CD4-positive, alpha-beta T cell (primary cell): ENCODE results near the gene ELOVL5. TPM values are rescaled to one million over a fixed set of nuclear protein-coding genes. Genes with fewer than 3 reads are reported as not detected.
"Not testable (repeated sequence)": the region's sequence is repeated elsewhere in the genome, so short reads cannot be mapped to it uniquely, and the experiment has no call there.

Experiments used
- ATAC-seq: fragments of 200-7000 bp; cut with Tn5 transposase; one replicate; pipeline ENCODE4 v1.10.0; 2022; ENCODE audit warnings: mild to moderate bottlenecking; ENCODE audit not compliant: poor library complexity
- CTCF ChIA-PET: fragments of 350-600 bp; sonication (Branson Sonifier 250); formaldehyde crosslinking; loops from one replicate; lab custom pipeline; 2021; ENCODE audit warnings: antibody characterized with exemption, inconsistent platforms; lab: Charles Lee
- POLR2A ChIA-PET: fragments of 350-600 bp; sonication (Branson Sonifier 250); formaldehyde crosslinking; loops from one replicate; lab custom pipeline; 2021; ENCODE audit warnings: antibody characterized with exemption, inconsistent platforms; lab: Charles Lee
- DNase-seq, 14 experiments: peaks; one replicate each; pipeline ENCODE4 v3.0.0-alpha.2; 2013 to 2020; ENCODE audit warnings: mixed read lengths in 2 of 14
- H3K27ac ChIP-seq, 2 donors: one replicate each; pipeline versions ENCODE4 v1.5.1 to v1.7.0; 2013; ENCODE audit warnings: low read length in 2 of 2, low read depth in 1 of 2, mild to moderate bottlenecking in 1 of 2
- H3K27me3 ChIP-seq, 2 experiments: 1 replicate in 1 of 2; 2 replicates in 1 of 2; pipeline versions ENCODE4 v1.6.1 to v1.7.0; 2013; ENCODE audit warnings: low read length in 2 of 2, control low read depth in 1 of 2, mild to moderate bottlenecking in 1 of 2, moderate library complexity in 1 of 2; ENCODE audit not compliant: insufficient read depth in 2 of 2, control insufficient read depth in 1 of 2
- H3K36me3 ChIP-seq: one replicate; pipeline ENCODE4 v1.6.1; 2013; ENCODE audit warnings: low read length, control low read depth; ENCODE audit not compliant: insufficient read depth
- H3K4me1 ChIP-seq: one replicate; pipeline ENCODE4 v1.6.1; 2013; ENCODE audit warnings: low read length, control low read depth; ENCODE audit not compliant: insufficient read depth
- H3K4me3 ChIP-seq: one replicate; pipeline ENCODE4 v1.5.1; 2013; ENCODE audit warnings: mild to moderate bottlenecking, low read length, moderate library complexity
- H3K9me3 ChIP-seq, 2 experiments: 1 replicate in 1 of 2; 2 replicates in 1 of 2; pipeline versions ENCODE4 v1.6.1 to v1.7.0; 2013; ENCODE audit warnings: low read length in 2 of 2, mild to moderate bottlenecking in 2 of 2, control low read depth in 1 of 2, moderate library complexity in 1 of 2; ENCODE audit not compliant: control insufficient read depth in 1 of 2, insufficient read depth in 1 of 2
- H3K27ac Mint-ChIP-seq: one replicate; pipeline ENCODE4 v1.8.0; 2020; ENCODE audit warnings: mixed read lengths
- H3K27me3 Mint-ChIP-seq: one replicate; pipeline ENCODE4 v1.8.0; 2021; ENCODE audit warnings: mixed read lengths
- H3K36me3 Mint-ChIP-seq: one replicate; pipeline ENCODE4 v1.8.0; 2021; ENCODE audit warnings: low read depth, mixed read lengths
- H3K4me1 Mint-ChIP-seq: one replicate; pipeline ENCODE4 v1.8.0; 2021; ENCODE audit warnings: low read depth, mixed read lengths
- H3K4me3 Mint-ChIP-seq: one replicate; pipeline ENCODE4 v1.8.0; 2020; ENCODE audit warnings: mild to moderate bottlenecking, mixed read lengths
- H3K9me3 Mint-ChIP-seq: one replicate; pipeline ENCODE4 v1.8.0; 2020; ENCODE audit warnings: mixed read lengths
- CTCF ChIP-seq: fragments of 200-600 bp; IDR thresholded peaks from one replicate; pipeline ENCODE4 v1.8.0; 2022; ENCODE audit warnings: antibody characterized with exemption, mild to moderate bottlenecking
- intact Hi-C, 2 experiments: fragments of 100-400 bp; cut with DNase I in 1 of 2; cut with micrococcal nuclease in 1 of 2; formaldehyde crosslinking; loops; one replicate each; pipeline versions ENCODE4 v1.15.1 to v1.9.0; 2023 to 2025; cut with DNase I, micrococcal nuclease
- total RNA-seq, 174 experiments: library from RNA in 2 of 174; stranded (reverse) in 2 of 174; gene quantifications; one replicate each; pipeline ENCODE4 v1.2.3 and lab custom pipeline; 2021 to 2026

ELOVL5 gene
- total RNA-seq, 2 experiments from 2014 or later: 78.0 to 86.8 TPM

GRCh38 chr6:53394704-53395103, 46.0 kb upstream of the ELOVL5 start:
- H3K4me3 ChIP-seq: no peak overlapping the region
- no peak overlapping the region for H3K27ac Mint-ChIP-seq
- ChIA-PET POLR2A (interaction anchor here (0.6 to 1.2 kb wide), 5 partner anchors 13 to 114 kb away, joined by 3 to 5 read pairs (median 3); no protein-coding TSS in a partner anchor), CTCF (interaction anchor here (1.6 kb wide), 1 partner anchor 112 kb away, joined by 7 read pairs; no protein-coding TSS in a partner anchor)
- H3K36me3 ChIP-seq: no peaks in the 10 kb centered on the region
- H3K36me3 Mint-ChIP-seq: no peaks in the 10 kb centered on the region
- H3K9me3 Mint-ChIP-seq: no peaks in the 10 kb centered on the region
- DNase-seq: no peak
- H3K27me3 Mint-ChIP-seq: no peaks in the 10 kb centered on the region
- H3K4me1 ChIP-seq: no peaks in the 10 kb centered on the region
- no peak for ATAC-seq
- intact Hi-C loops: no loop called here
- H3K4me1 Mint-ChIP-seq: no peaks in the 10 kb centered on the region
- H3K27ac ChIP-seq: no peak overlapping the region
- H3K27me3 ChIP-seq: no peaks in the 10 kb centered on the region
- TF ChIP-seq CTCF: no peak
- no peak overlapping the region for H3K4me3 Mint-ChIP-seq
- H3K9me3 ChIP-seq: no peaks in the 10 kb centered on the region

GRCh38 chr6:53391170-53391569, 42.4 kb upstream of the ELOVL5 start:
- DNase-seq (no peak), ATAC-seq (no peak)
- Histone ChIP-seq H3K27ac (no peak overlapping the region), H3K27me3 (no peaks in the 10 kb centered on the region), H3K9me3 (no peaks in the 10 kb centered on the region), H3K4me3 (no peak overlapping the region), H3K4me1 (no peaks in the 10 kb centered on the region), H3K36me3 (no peaks in the 10 kb centered on the region)
- H3K36me3 Mint-ChIP-seq: no peaks in the 10 kb centered on the region
- CTCF ChIA-PET: no interaction called here
- intact Hi-C loops: no loop called here
- no peak overlapping the region for H3K4me3 Mint-ChIP-seq
- H3K4me1 Mint-ChIP-seq: no peaks in the 10 kb centered on the region
- no peak overlapping the region for H3K27ac Mint-ChIP-seq
- no peaks in the 10 kb centered on the region for H3K9me3 Mint-ChIP-seq
- no peak for TF ChIP-seq CTCF
- POLR2A ChIA-PET: no interaction called here
- H3K27me3 Mint-ChIP-seq: no peaks in the 10 kb centered on the region

- H3K36me3 ChIP-seq: no peaks in the 10 kb centered on the region
- H3K27me3 ChIP-seq: no peaks in the 10 kb centered on the region
- no peak overlapping the region for H3K4me3 Mint-ChIP-seq
- no peaks in the 10 kb centered on the region for H3K4me1 Mint-ChIP-seq
- H3K9me3 Mint-ChIP-seq: no peaks in the 10 kb centered on the region
- ATAC-seq: no peak
- H3K4me3 ChIP-seq: no peak overlapping the region
- TF ChIP-seq CTCF: no peak
- no peaks in the 10 kb centered on the region for H3K27me3 Mint-ChIP-seq
- CTCF ChIA-PET: no interaction called here
- H3K27ac Mint-ChIP-seq: no peak overlapping the region
- intact Hi-C loops: no loop called here
- POLR2A ChIA-PET: no interaction called here
- no peaks in the 10 kb centered on the region for H3K9me3 ChIP-seq
- no peaks in the 10 kb centered on the region for H3K4me1 ChIP-seq
- H3K36me3 Mint-ChIP-seq: no peaks in the 10 kb centered on the region
- no peak overlapping the region for H3K27ac ChIP-seq
- DNase-seq: no peak
These were observed 41.3 kb upstream of the ELOVL5 start for GRCh38 chr6:53390010-53390409.

GRCh38 chr6:53388615-53389014, 39.9 kb upstream of the ELOVL5 start:
- H3K9me3 Mint-ChIP-seq, POLR2A ChIA-PET, intact Hi-C loops, H3K27me3 ChIP-seq, H3K4me3 Mint-ChIP-seq, ATAC-seq, DNase-seq, H3K9me3 ChIP-seq, H3K27ac Mint-ChIP-seq, H3K36me3 ChIP-seq, CTCF ChIA-PET, H3K4me1 ChIP-seq, H3K27me3 Mint-ChIP-seq, H3K36me3 Mint-ChIP-seq, H3K27ac ChIP-seq, H3K4me1 Mint-ChIP-seq, H3K4me3 ChIP-seq: not testable (repeated sequence)
